PFSK-1 (cell line): ENCODE results near the gene MRM1.

ENCODE experiments used
- POLR2AphosphoS5 ChIP-seq: IDR thresholded peaks from 2 replicates; pipeline ENCODE4 v1.6.1; 2012; ENCODE audit warnings: low read depth, mild to moderate bottlenecking, control low read depth, low read length, moderate library complexity
- REST ChIP-seq, 2 experiments: IDR thresholded peaks; 2 replicates each; pipeline versions ENCODE4 v1.6.1 to v1.8.0; 2011 to 2012; ENCODE audit warnings: low read depth in 2 of 2, low read length in 2 of 2, control low read depth in 1 of 2, inconsistent platforms in 1 of 2, mild to moderate bottlenecking in 1 of 2, moderate library complexity in 1 of 2; ENCODE audit not compliant: insufficient read depth in 1 of 2
- SIN3A ChIP-seq: IDR thresholded peaks from 2 replicates; pipeline ENCODE4 v1.6.1; 2012; ENCODE audit warnings: mild to moderate bottlenecking, low read length, moderate library complexity, borderline replicate concordance; ENCODE audit not compliant: insufficient read depth

- TF ChIP-seq REST (IDR thresholded peaks at IDR 0.05; ENCODE audit: insufficient read depth in 1 of 2, low read depth in 2 of 2, low read length in 2 of 2): no peak
- TF ChIP-seq SIN3A: no peak
- TF ChIP-seq POLR2AphosphoS5: no peak
These were observed 28.0 kb downstream of the MRM1 start for GRCh38 chr17:36629252-36629847.
